Kidney (tissue), 14 donors: Measurements from ENCODE around the gene WFDC5. TPM values are rescaled to one million over a fixed set of nuclear protein-coding genes. Genes with fewer than 3 reads are reported as not detected.

Experiments used
- DNase-seq, 5 donors: peaks; one replicate each; pipeline ENCODE4 v3.0.0-alpha.2; 2013 to 2020
- FAIRE-seq: peaks from 2 replicates; lab custom pipeline; 2012; peaks lifted over from hg19 to GRCh38; lab: Jason Lieb, UNC
- H3K27ac ChIP-seq, 2 donors: one replicate each; pipeline ENCODE4 v1.7.0; 2013; ENCODE audit warnings: low read depth in 2 of 2, low read length in 2 of 2, inconsistent platforms in 1 of 2
- H3K27me3 ChIP-seq: one replicate; pipeline ENCODE4 v1.7.1; 2013; ENCODE audit warnings: low read length, inconsistent platforms; ENCODE audit not compliant: control insufficient read depth, insufficient read depth
- H3K36me3 ChIP-seq, 3 donors: one replicate each; pipeline versions ENCODE4 v1.7.0 to v1.7.1; 2013; ENCODE audit warnings: low read length in 3 of 3, control low read depth in 1 of 3, inconsistent platforms in 1 of 3; ENCODE audit not compliant: insufficient read depth in 3 of 3, control insufficient read depth in 2 of 3
- H3K4me1 ChIP-seq, 3 donors: one replicate each; pipeline versions ENCODE4 v1.7.0 to v1.7.1; 2013; ENCODE audit warnings: low read length in 3 of 3, inconsistent platforms in 1 of 3, low read depth in 1 of 3; ENCODE audit not compliant: control insufficient read depth in 2 of 3, insufficient read depth in 2 of 3
- H3K4me3 ChIP-seq, 3 donors: one replicate each; pipeline versions ENCODE4 v1.7.0 to v1.8.1; 2013; ENCODE audit warnings: low read length in 3 of 3, control low read depth in 1 of 3, inconsistent platforms in 1 of 3
- H3K9ac ChIP-seq, 3 donors: one replicate each; pipeline versions ENCODE4 v1.7.0 to v1.7.1; 2013; ENCODE audit warnings: low read length in 3 of 3, control low read depth in 1 of 3, inconsistent platforms in 1 of 3
- H3K9me3 ChIP-seq, 3 donors: one replicate each; pipeline versions ENCODE4 v1.7.0 to v1.7.1; 2013; ENCODE audit warnings: low read length in 3 of 3, control low read depth in 1 of 3, inconsistent platforms in 1 of 3; ENCODE audit not compliant: control insufficient read depth in 2 of 3, insufficient read depth in 1 of 3
- CTCF ChIP-seq: IDR thresholded peaks from 3 replicates; pipeline ENCODE4 v1.5.1; 2012; ENCODE audit warnings: mild to moderate bottlenecking, moderate library complexity, borderline replicate concordance; ENCODE audit not compliant: insufficient read depth; ENCODE audit errors: extremely low read depth
- intact Hi-C: fragments of 100-400 bp; cut with DNase I; formaldehyde crosslinking; loops from one replicate; pipeline ENCODE4 v1.11.1; 2022
- polyA plus RNA-seq: library from polyadenylated mRNA; stranded (reverse); fragments of 350-450 nt; fragmentation: Illumina TruSeq; extraction: RNeasy Lipid Tissue Mini Kit (QIAGEN cat#74804); gene quantifications from one replicate; pipeline ENCODE4 v1.2.3, GENCODE V29; 2014; ENCODE audit warnings: low read depth, low replicate concordance; ENCODE audit not compliant: insufficient read depth
- total RNA-seq: library from RNA; stranded (reverse); fragmentation: NEBNext Ultra II Directional; extraction: Animal tissue kit (Norgen Biotek cat#: 25700); gene quantifications from one replicate; pipeline ENCODE4 v1.2.1, GENCODE V29; 2021
- donor health status: control.
- donor health status: control.
- donor health status: control.
- donor health status: control.
- donor health status: control.
- donor health status: DM: yes; HTN: yes; CAD: no.
- donor health status: Normal renal cell carcinoma (clear cell type).

Gene WFDC5
- total and polyA plus RNA-seq, 2 donors from 2014 or later = 1.0 TPM; not detected in 1

DNA sequence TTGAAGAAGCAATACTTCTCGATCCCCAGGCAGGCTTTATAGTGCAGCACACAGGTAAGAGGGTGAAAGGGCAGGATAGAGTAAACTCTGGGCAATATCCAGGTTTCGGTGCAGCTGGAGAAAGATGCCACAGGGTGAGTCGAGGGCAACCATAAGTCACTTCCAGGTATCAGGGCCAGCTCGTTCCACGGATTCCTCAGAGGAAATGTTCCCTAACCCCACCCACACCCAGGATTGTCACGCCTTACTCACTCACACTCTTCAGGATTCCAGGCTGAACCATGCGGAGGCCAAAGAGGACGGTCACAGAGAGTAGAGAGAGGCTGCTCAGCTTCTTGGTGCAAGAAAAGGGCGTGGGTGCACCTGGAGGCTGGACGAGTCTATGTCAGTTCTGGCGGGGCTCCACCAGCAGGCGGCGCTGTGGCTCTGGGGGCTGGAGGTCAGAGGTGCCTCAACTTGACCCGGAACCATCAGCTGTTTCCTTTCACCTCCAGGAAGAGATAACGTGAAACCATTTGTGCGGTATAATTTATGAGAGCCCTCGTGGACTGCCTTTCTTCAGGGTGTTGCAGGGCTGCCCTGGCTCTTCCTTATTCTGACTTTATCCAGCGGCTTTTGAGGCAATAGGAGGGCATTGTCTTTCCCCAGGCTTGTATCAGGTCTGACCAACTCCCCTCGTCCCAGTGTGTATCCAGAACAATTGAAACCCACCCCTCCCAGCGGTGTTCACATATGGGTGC, 23.8 kb upstream of the WFDC5 start:
- H3K9me3 ChIP-seq = no peaks in the 10 kb centered on the region
- no peak overlapping the region for H3K27ac ChIP-seq
- DNase-seq = peak in 2 of 5 donors; percentile 1 to 84
- no peak overlapping the region for H3K4me3 ChIP-seq
- no peaks in the 10 kb centered on the region for H3K36me3 ChIP-seq
- no peak for FAIRE-seq
- no peaks in the 10 kb centered on the region for H3K27me3 ChIP-seq
- no peak overlapping the region for H3K9ac ChIP-seq
- intact Hi-C loops = no loop called here
- H3K4me1 ChIP-seq = no peaks in the 10 kb centered on the region
- TF ChIP-seq CTCF = peak; percentile 49

- no peak for FAIRE-seq
- intact Hi-C loops = no loop called here
- DNase-seq = no peak
- H3K36me3 ChIP-seq = no peaks in the 10 kb centered on the region
- no peak overlapping the region for H3K27ac ChIP-seq
- H3K4me1 ChIP-seq = no peaks in the 10 kb centered on the region
- H3K4me3 ChIP-seq = no peak overlapping the region
- H3K9me3 ChIP-seq = no peaks in the 10 kb centered on the region
- TF ChIP-seq CTCF = no peak
- H3K27me3 ChIP-seq = no peaks in the 10 kb centered on the region
- H3K9ac ChIP-seq = no peak overlapping the region
These were observed 21.9 kb upstream of the WFDC5 start for GRCh38 chr20:45136911-45137310.

DNA sequence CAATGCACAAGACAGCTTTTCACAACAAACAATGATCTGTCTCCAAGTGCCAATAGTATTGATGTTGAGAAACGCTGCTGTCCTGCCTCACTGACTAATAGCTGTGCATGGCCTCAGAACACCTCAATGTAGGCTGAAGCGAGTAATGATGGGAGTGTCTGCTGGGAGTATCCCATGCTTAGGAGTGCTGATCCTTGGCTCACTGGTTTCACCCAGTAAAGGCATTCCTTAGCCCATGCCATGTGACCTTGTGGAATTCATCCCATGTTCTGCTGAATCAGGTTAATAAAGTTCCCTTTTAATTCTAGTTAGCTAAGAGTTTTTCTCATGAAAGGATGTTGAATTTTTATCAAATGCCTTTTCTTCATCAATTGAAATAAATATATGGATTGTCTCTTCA, 13.1 kb upstream of the WFDC5 start:
- Histone ChIP-seq H3K27me3 (no peaks in the 10 kb centered on the region), H3K4me1 (peaks cover 0 to 2% (median 0%) of the 10 kb centered on the region in 3 donors), H3K27ac (no peak overlapping the region), H3K4me3 (no peak overlapping the region), H3K36me3 (no peaks in the 10 kb centered on the region), H3K9me3 (no peaks in the 10 kb centered on the region), H3K9ac (no peak overlapping the region)
- TF ChIP-seq CTCF = no peak
- FAIRE-seq (no peak), DNase-seq (peak in 2 of 5 donors; percentile 41 to 64)
- intact Hi-C loops = no loop called here
